ENCODE results near the gene PFDN5.
"Not testable (repeated sequence)": the region's sequence is repeated elsewhere in the genome, so short reads cannot be mapped to it uniquely, and the experiment has no call there.

PFDN5 gene

GRCh38 chr12:53326460-53327185, 31.3 kb downstream of the PFDN5 start:
- no peak overlapping the region for H3K4me3 ChIP-seq (ENCODE audit: low read depth, low read length)
- no peak for DNase-seq (ENCODE audit: low read depth)
- no peak for TF ChIP-seq MYC (IDR thresholded peaks at IDR 0.05; ENCODE audit: low read depth, low read length)

- peak; percentile 34 for DNase-seq (ENCODE audit: low read depth)
- no peak overlapping the region for H3K4me3 ChIP-seq (ENCODE audit: low read depth, low read length)
- TF ChIP-seq MAX (IDR thresholded peaks at IDR 0.05; ENCODE audit: low read depth, low read length) (no peak), MYC (IDR thresholded peaks at IDR 0.05; ENCODE audit: low read depth, low read length) (no peak), CTCF (IDR thresholded peaks at IDR 0.05; ENCODE audit: low read depth, low read length) (peak; percentile 33)
Measured at GRCh38 chr12:53327435-53328042, 32.2 kb downstream of the PFDN5 start.

- no peak for TF ChIP-seq MAX (IDR thresholded peaks at IDR 0.05; ENCODE audit: low read depth, low read length)
- TF ChIP-seq MYC (IDR thresholded peaks at IDR 0.05; ENCODE audit: low read depth, low read length) = no peak
- no peak for TF ChIP-seq POLR2A (IDR thresholded peaks at IDR 0.05; ENCODE audit: extremely low read depth, insufficient read length)
- no peak for TF ChIP-seq CTCF (IDR thresholded peaks at IDR 0.05; ENCODE audit: low read depth, low read length)
- DNase-seq (ENCODE audit: low read depth) = no peak
- H3K4me3 ChIP-seq (ENCODE audit: low read depth, low read length) = no peak overlapping the region
Measured at GRCh38 chr12:53328043-53328435, 32.7 kb downstream of the PFDN5 start.

GRCh38 chr12:53330671-53331070, 35.3 kb downstream of the PFDN5 start:
- TF ChIP-seq POLR2A (IDR thresholded peaks at IDR 0.05; ENCODE audit: extremely low read depth, insufficient read length) (no peak), CTCF (IDR thresholded peaks at IDR 0.05; ENCODE audit: low read depth, low read length) (no peak), MYC (IDR thresholded peaks at IDR 0.05; ENCODE audit: low read depth, low read length) (no peak), MAX (IDR thresholded peaks at IDR 0.05; ENCODE audit: low read depth, low read length) (no peak)
- DNase-seq (ENCODE audit: low read depth) = no peak
- H3K4me3 ChIP-seq (ENCODE audit: low read depth, low read length) = no peak overlapping the region

GRCh38 chr12:53332339-53332738, 37.0 kb downstream of the PFDN5 start:
- not testable (repeated sequence) for H3K4me3 ChIP-seq (ENCODE audit: low read depth, low read length); DNase-seq (ENCODE audit: low read depth)

- TF ChIP-seq CTCF (IDR thresholded peaks at IDR 0.05; ENCODE audit: low read depth, low read length) (no peak), POLR2A (IDR thresholded peaks at IDR 0.05; ENCODE audit: extremely low read depth, insufficient read length) (no peak), MAX (IDR thresholded peaks at IDR 0.05; ENCODE audit: low read depth, low read length) (no peak), MYC (IDR thresholded peaks at IDR 0.05; ENCODE audit: low read depth, low read length) (no peak)
- no peak overlapping the region for H3K4me3 ChIP-seq (ENCODE audit: low read depth, low read length)
- no peak for DNase-seq (ENCODE audit: low read depth)
Measured at GRCh38 chr12:53332744-53333143, 37.4 kb downstream of the PFDN5 start.

GRCh38 chr12:53333289-53333688, 37.9 kb downstream of the PFDN5 start:
- no peak for DNase-seq (ENCODE audit: low read depth)
- no peak overlapping the region for H3K4me3 ChIP-seq (ENCODE audit: low read depth, low read length)
- TF ChIP-seq CTCF (IDR thresholded peaks at IDR 0.05; ENCODE audit: low read depth, low read length) (no peak), MYC (IDR thresholded peaks at IDR 0.05; ENCODE audit: low read depth, low read length) (no peak), POLR2A (IDR thresholded peaks at IDR 0.05; ENCODE audit: extremely low read depth, insufficient read length) (no peak), MAX (IDR thresholded peaks at IDR 0.05; ENCODE audit: low read depth, low read length) (no peak)
